Panc1 (cell line): ENCODE results near the gene TMEM97.

ENCODE experiments used
- TCF7L2 ChIP-seq: IDR thresholded peaks from 2 replicates; pipeline ENCODE4 v1.6.1; 2011; ENCODE audit warnings: mild to moderate bottlenecking, low read depth, low read length, inconsistent platforms
- TF ChIP-seq, protein P1 (sequence below): fragments of 450-650 bp; IDR thresholded peaks from 2 replicates; pipeline ENCODE4 v1.5.1; 2017; ENCODE audit warnings: mild to moderate bottlenecking

DNA sequence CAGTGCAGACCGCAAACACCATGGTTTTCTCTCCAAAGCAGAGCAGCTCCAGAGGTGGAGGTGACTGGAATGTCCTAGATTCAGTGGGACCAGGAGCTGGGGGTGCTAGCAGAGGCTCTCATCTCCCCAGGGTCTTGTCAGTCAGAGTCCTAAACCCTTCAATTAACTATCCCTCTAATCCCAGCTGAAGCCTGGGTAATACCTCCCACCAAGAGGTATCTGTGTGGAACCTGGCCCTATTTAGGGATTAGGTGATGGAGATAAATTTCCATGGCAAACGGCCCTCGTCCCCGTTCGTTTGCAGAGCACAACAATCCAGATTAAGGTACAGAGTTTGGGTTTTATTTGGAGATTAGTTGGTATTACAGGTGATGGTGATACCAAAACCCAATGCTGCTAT is 44.2 kb downstream of the TMEM97 start:
- TF ChIP-seq, protein P1, sequence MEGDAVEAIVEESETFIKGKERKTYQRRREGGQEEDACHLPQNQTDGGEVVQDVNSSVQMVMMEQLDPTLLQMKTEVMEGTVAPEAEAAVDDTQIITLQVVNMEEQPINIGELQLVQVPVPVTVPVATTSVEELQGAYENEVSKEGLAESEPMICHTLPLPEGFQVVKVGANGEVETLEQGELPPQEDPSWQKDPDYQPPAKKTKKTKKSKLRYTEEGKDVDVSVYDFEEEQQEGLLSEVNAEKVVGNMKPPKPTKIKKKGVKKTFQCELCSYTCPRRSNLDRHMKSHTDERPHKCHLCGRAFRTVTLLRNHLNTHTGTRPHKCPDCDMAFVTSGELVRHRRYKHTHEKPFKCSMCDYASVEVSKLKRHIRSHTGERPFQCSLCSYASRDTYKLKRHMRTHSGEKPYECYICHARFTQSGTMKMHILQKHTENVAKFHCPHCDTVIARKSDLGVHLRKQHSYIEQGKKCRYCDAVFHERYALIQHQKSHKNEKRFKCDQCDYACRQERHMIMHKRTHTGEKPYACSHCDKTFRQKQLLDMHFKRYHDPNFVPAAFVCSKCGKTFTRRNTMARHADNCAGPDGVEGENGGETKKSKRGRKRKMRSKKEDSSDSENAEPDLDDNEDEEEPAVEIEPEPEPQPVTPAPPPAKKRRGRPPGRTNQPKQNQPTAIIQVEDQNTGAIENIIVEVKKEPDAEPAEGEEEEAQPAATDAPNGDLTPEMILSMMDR = no peak
- no peak for TF ChIP-seq TCF7L2
